Keratinocyte (primary cell): ENCODE results near the gene SBK1. TPM values are rescaled to one million over a fixed set of nuclear protein-coding genes. Genes with fewer than 3 reads are reported as not detected.

Experiments used
- DNase-seq: peaks from one replicate; pipeline ENCODE4 v3.0.0-alpha.2; 2011; ENCODE audit warnings: low read depth, missing footprints, low spot score
- FAIRE-seq: peaks from 2 replicates; lab custom pipeline; 2011; peaks lifted over from hg19 to GRCh38; lab: Jason Lieb, UNC
- H2AFZ ChIP-seq: 2 replicates; pipeline ENCODE4 v1.6.0; 2012; ENCODE audit warnings: low read length, control low read depth, inconsistent platforms; ENCODE audit not compliant: control insufficient read depth
- H3K27ac ChIP-seq: 2 replicates; pipeline ENCODE4 v1.5.1; 2011; ENCODE audit warnings: low read length; ENCODE audit not compliant: control insufficient read depth, insufficient read depth
- H3K27me3 ChIP-seq: 3 replicates; pipeline ENCODE4 v1.6.0; 2011; ENCODE audit warnings: low read length; ENCODE audit not compliant: control insufficient read depth, insufficient read depth; ENCODE audit errors: extremely low read depth
- H3K36me3 ChIP-seq, 2 experiments: 2 replicates in 1 of 2; 3 replicates in 1 of 2; pipeline ENCODE4 v1.5.1; 2011; ENCODE audit warnings: low read length in 2 of 2, mild to moderate bottlenecking in 1 of 2; ENCODE audit not compliant: control insufficient read depth in 2 of 2, insufficient read depth in 2 of 2; ENCODE audit errors: extremely low read depth in 1 of 2
- H3K4me1 ChIP-seq: 3 replicates; pipeline ENCODE4 v1.5.1; 2011; ENCODE audit warnings: low read length; ENCODE audit not compliant: control insufficient read depth, insufficient read depth; ENCODE audit errors: extremely low read depth
- H3K4me2 ChIP-seq: 3 replicates; pipeline ENCODE4 v1.6.0; 2011; ENCODE audit warnings: low read depth, low read length; ENCODE audit not compliant: control insufficient read depth, insufficient read depth; ENCODE audit errors: extremely low read depth
- H3K4me3 ChIP-seq, 3 experiments: fragments of 200-600 bp in 1 of 3; sonication (generic) in 1 of 3; 2 replicates in 2 of 3; 3 replicates in 1 of 3; pipeline ENCODE4 v1.5.1; 2011 to 2016; ENCODE audit warnings: low read length in 3 of 3, mild to moderate bottlenecking in 3 of 3, control low read depth in 2 of 3, inconsistent platforms in 1 of 3, low read depth in 1 of 3, mixed read lengths in 1 of 3, mixed run types in 1 of 3, moderate library complexity in 1 of 3; ENCODE audit not compliant: control insufficient read depth in 2 of 3, insufficient read depth in 2 of 3; ENCODE audit errors: extremely low read depth in 1 of 3
- H3K79me2 ChIP-seq: 2 replicates; pipeline ENCODE4 v1.6.0; 2012; ENCODE audit warnings: low read length; ENCODE audit not compliant: control insufficient read depth, insufficient read depth
- H3K9ac ChIP-seq: 3 replicates; pipeline ENCODE4 v1.6.0; 2011; ENCODE audit warnings: low read length; ENCODE audit not compliant: control insufficient read depth, insufficient read depth; ENCODE audit errors: extremely low read depth
- H3K9me1 ChIP-seq: 3 replicates; pipeline ENCODE4 v1.6.0; 2011; ENCODE audit warnings: low read length; ENCODE audit not compliant: control insufficient read depth, insufficient read depth; ENCODE audit errors: extremely low read depth
- H3K9me3 ChIP-seq: 2 replicates; pipeline ENCODE4 v1.5.1; 2012; ENCODE audit warnings: low read depth, low read length; ENCODE audit not compliant: control insufficient read depth
- H4K20me1 ChIP-seq: 3 replicates; pipeline ENCODE4 v1.6.0; 2011; ENCODE audit warnings: low read length; ENCODE audit not compliant: control insufficient read depth, insufficient read depth; ENCODE audit errors: extremely low read depth
- CTCF ChIP-seq, 3 experiments: IDR thresholded peaks in 1 of 3; conservative IDR thresholded peaks in 1 of 3; optimal IDR thresholded peaks in 1 of 3; 2 replicates in 2 of 3; 3 replicates in 1 of 3; pipeline versions ENCODE3 to v1.5.1; 2011; ENCODE audit warnings: low read length in 3 of 3, mild to moderate bottlenecking in 3 of 3, moderate library complexity in 2 of 3, control low read depth in 1 of 3, inconsistent platforms in 1 of 3; ENCODE audit not compliant: insufficient read depth in 2 of 3; ENCODE audit errors: extremely low read depth in 1 of 3
- EZH2 ChIP-seq: IDR thresholded peaks from one replicate; pipeline ENCODE4 v1.6.1; 2012; ENCODE audit warnings: inconsistent platforms, mild to moderate bottlenecking, low read length, moderate library complexity
- dilution Hi-C: fragments of 300-500 bp; cut with MboI; formaldehyde crosslinking; loops from one replicate; pipeline ENCODE4 v1.7.0; 2020; ENCODE audit warnings: low sequenced_read_pairs; ENCODE audit not compliant: extremely low pct_ligation_motif_present
- polyA plus RNA-seq, 5 experiments: library from polyadenylated mRNA; depleted of rRNA in 3 of 5; stranded (reverse) in 3 of 5; stranded (forward) in 1 of 5; unstranded in 1 of 5; fragments of >200 nt; gene quantifications; 1 replicate in 1 of 5; 2 replicates in 3 of 5; 3 replicates in 1 of 5; pipeline versions ENCODE4 v1.2.1 to v1.2.3, GENCODE V29; 2011 to 2012; ENCODE audit warnings: missing spikeins in 2 of 5, low read depth in 1 of 5, low replicate concordance in 1 of 5

SBK1 gene
- polyA plus RNA-seq, 1 donor (not counting 4 experiments of a cell fraction or from before 2014, with no cell fraction given), result 0.04 TPM

- Histone ChIP-seq H3K79me2 (no peaks in the 10 kb centered on the region), H3K36me3 (no peaks in the 10 kb centered on the region), H3K27me3 (peaks cover 32% of the 10 kb centered on the region), H3K9ac (no peak overlapping the region), H4K20me1 (no peaks in the 10 kb centered on the region), H3K4me2 (no peak overlapping the region), H3K9me1 (no peaks in the 10 kb centered on the region), H3K9me3 (no peaks in the 10 kb centered on the region), H3K4me3 (no peak overlapping the region), H3K4me1 (peaks cover 7% of the 10 kb centered on the region), H3K27ac (no peak overlapping the region), H2AFZ (no peak overlapping the region)
- TF ChIP-seq CTCF (optimal IDR thresholded peaks at IDR 0.05 in 1 of 3, IDR thresholded peaks at IDR 0.05 in 1 of 3, conservative IDR thresholded peaks at IDR 0.05 in 1 of 3; ENCODE audit: extremely low read depth in 1 of 3, insufficient read depth in 2 of 3, low read length in 3 of 3) (no peak), EZH2 (no peak)
- dilution Hi-C loops, result no loop called here
- DNase-seq (no peak), FAIRE-seq (no peak)
Measured at GRCh38 chr16:28297308-28297707, 5.0 kb downstream of the SBK1 start.

GRCh38 chr16:28297784-28298510 lies 5.6 kb downstream of the SBK1 start:
- DNase-seq, result no peak
- no peaks in the 10 kb centered on the region for H3K9me3 ChIP-seq

More at GRCh38 chr16:28297784-28298510, 5.6 kb downstream of the SBK1 start:
- Histone ChIP-seq H3K36me3 (no peaks in the 10 kb centered on the region), H2AFZ (no peak overlapping the region), H3K27ac (no peak overlapping the region), H3K79me2 (no peaks in the 10 kb centered on the region), H3K9ac (no peak overlapping the region), H3K4me2 (no peak overlapping the region), H3K27me3 (peaks cover 31% of the 10 kb centered on the region), H3K4me1 (peaks cover 2% of the 10 kb centered on the region), H3K4me3 (no peak overlapping the region), H4K20me1 (no peaks in the 10 kb centered on the region), H3K9me1 (no peaks in the 10 kb centered on the region)
- FAIRE-seq, result no peak
- no peak for TF ChIP-seq EZH2
- TF ChIP-seq CTCF (optimal IDR thresholded peaks at IDR 0.05 in 1 of 3, IDR thresholded peaks at IDR 0.05 in 1 of 3, conservative IDR thresholded peaks at IDR 0.05 in 1 of 3; ENCODE audit: extremely low read depth in 1 of 3, insufficient read depth in 2 of 3, low read length in 3 of 3), result no peak
- dilution Hi-C loops, result no loop called here
